Vagina (tissue), 2 donors: ENCODE results near the gene TTLL12.

Source experiments
- CTCF ChIP-seq, 3 experiments: fragments of 450-650 bp in 2 of 3; fragments of 200-600 bp in 1 of 3; sonication (generic) in 1 of 3; IDR thresholded peaks; one replicate each; pipeline ENCODE4 v1.5.1; 2017 to 2019; ENCODE audit warnings: antibody characterized with exemption in 3 of 3, mild to moderate bottlenecking in 2 of 3, moderate library complexity in 2 of 3
- POLR2A ChIP-seq, 2 donors: fragments of 450-650 bp; IDR thresholded peaks; one replicate each; pipeline ENCODE4 v1.6.1; 2017; ENCODE audit warnings: antibody characterized with exemption in 2 of 2, mild to moderate bottlenecking in 2 of 2, moderate library complexity in 2 of 2

GRCh38 chr22:43212434-43212952 is 25.6 kb upstream of the TTLL12 start:
- TF ChIP-seq CTCF (IDR thresholded peaks at IDR 0.05) (no peak), POLR2A (IDR thresholded peaks at IDR 0.05) (no peak)
